ENCODE results near the gene NCOR1.
"Not testable (repeated sequence)": the region's sequence is repeated elsewhere in the genome, so short reads cannot be mapped to it uniquely, and the experiment has no call there.

NCOR1 gene

GRCh38 chr17:16145319-16145890, 69.9 kb downstream of the NCOR1 start:
- not testable (repeated sequence) for DNase-seq

- no peak for DNase-seq
Observed at GRCh38 chr17:16141685-16142084, 73.6 kb downstream of the NCOR1 start.

GRCh38 chr17:16140854-16141253, 74.5 kb downstream of the NCOR1 start:
- no peak for DNase-seq

- DNase-seq: no peak
Observed at GRCh38 chr17:16135461-16135860, 79.9 kb downstream of the NCOR1 start.

GRCh38 chr17:16131593-16131992, 83.7 kb downstream of the NCOR1 start:
- DNase-seq: no peak

- DNase-seq: no peak
Observed at GRCh38 chr17:16129441-16130205, 85.7 kb downstream of the NCOR1 start.

- DNase-seq: no peak
Observed at GRCh38 chr17:16123531-16123930, 91.8 kb downstream of the NCOR1 start.

- no peak for DNase-seq
Observed at GRCh38 chr17:16122697-16123434, 92.5 kb downstream of the NCOR1 start.

- DNase-seq: no peak
Observed at GRCh38 chr17:16121915-16122314, 93.4 kb downstream of the NCOR1 start.

- no peak for DNase-seq
Observed at GRCh38 chr17:16120937-16121336, 94.4 kb downstream of the NCOR1 start.

GRCh38 chr17:16117149-16117548, 98.2 kb downstream of the NCOR1 start:
- no peak for DNase-seq

GRCh38 chr17:16115077-16115698, 100.1 kb downstream of the NCOR1 start:
- DNase-seq: not testable (repeated sequence)

- no peak for DNase-seq
Observed at GRCh38 chr17:16108871-16109270, 106.5 kb downstream of the NCOR1 start.

- DNase-seq: no peak
Observed at GRCh38 chr17:16108386-16108785, 106.9 kb downstream of the NCOR1 start.

GRCh38 chr17:16107165-16107770, 108.1 kb downstream of the NCOR1 start:
- no peak for DNase-seq

- DNase-seq: no peak
Observed at GRCh38 chr17:16106161-16106891, 109.0 kb downstream of the NCOR1 start.

- no peak for DNase-seq
Observed at GRCh38 chr17:16104189-16104588, 111.1 kb downstream of the NCOR1 start.

- no peak for DNase-seq
Observed at GRCh38 chr17:16101440-16101839, 113.9 kb downstream of the NCOR1 start.

GRCh38 chr17:16100737-16101400, 114.5 kb downstream of the NCOR1 start:
- DNase-seq: no peak

- no peak for DNase-seq
Observed at GRCh38 chr17:16091773-16092172, 123.6 kb downstream of the NCOR1 start.

- no peak for DNase-seq
Observed at GRCh38 chr17:16086957-16087356, 128.4 kb downstream of the NCOR1 start.

All from activated CD4-positive, alpha-beta T cell treated with anti-CD3 and anti-CD28 coated beads for 1 hour (primary cell).